Ramos (cell line): ENCODE data around the gene FARS2.

ENCODE experiments used
- in situ Hi-C: fragments of 300-500 bp; cut with MboI; formaldehyde crosslinking; loops from one replicate; pipeline ENCODE4 v1.14.3; 2022; ENCODE audit warnings: low sequenced_read_pairs; ENCODE audit not compliant: unreplicated experiment

Gene FARS2

DNA sequence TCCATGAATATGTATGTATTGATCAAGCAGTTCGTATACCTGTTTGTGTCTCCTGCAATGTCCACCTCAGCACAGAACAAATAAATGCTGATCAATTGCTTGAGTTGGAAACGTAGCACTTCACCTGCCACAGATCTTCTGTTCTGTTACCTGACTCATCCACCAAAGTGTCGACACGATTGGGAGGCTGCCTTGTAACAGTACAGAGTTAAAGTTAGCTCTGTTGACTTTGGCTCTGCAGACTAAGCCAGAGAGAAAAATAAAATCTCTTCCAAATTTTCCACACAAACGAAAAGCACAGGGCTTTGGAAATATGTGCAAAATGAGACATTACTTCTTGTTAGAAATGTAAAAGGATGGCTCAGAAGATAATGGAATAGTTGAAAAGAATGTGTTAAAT is 500.1 kb downstream of the FARS2 start:
- in situ Hi-C loops = no loop called here

- in situ Hi-C loops = no loop called here
Measured at GRCh38 chr6:5762561-5762968, 501.3 kb downstream of the FARS2 start.

DNA sequence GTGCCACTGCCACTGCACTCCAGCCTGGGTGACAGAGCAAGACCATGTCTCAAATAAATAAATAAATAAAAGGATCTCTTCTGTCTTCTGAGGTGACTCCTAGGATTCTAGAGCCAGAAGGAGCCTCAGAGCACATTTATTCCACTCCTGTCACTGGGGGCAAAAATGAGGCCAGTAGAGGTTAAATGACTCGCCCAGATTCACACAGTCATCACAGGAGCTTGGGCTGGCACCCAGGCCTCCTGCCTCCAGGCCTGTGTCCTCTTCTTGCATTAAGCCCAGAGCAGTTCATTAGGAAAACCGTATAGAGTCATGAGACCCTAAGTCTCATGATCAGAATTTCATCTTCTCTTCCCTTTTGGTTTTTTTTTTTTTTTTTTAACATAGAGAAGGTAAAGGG is 502.1 kb downstream of the FARS2 start:
- in situ Hi-C loops = no loop called here

DNA sequence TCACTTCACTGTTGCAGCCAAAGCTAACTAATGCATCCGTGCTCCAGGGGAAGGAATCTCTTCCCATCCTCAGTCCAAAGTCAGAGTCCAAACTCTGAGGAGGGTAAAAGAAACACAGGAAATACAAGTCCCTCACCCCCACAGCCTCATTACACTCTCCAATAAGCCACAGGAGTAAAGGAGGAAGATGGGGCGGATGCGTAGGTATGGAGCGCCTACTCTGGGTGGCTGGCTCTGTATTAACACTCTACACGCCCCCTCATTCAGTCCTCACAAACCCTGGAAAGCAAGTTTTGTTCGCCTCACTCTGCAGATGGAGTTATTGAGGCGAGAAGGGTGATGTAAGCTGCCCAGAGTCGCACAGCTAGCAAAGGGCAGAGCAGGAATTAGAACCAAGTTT is 502.6 kb downstream of the FARS2 start:
- in situ Hi-C loops = no loop called here

GRCh38 chr6:5764401-5764955 is 503.2 kb downstream of the FARS2 start:
- in situ Hi-C loops = no loop called here

DNA sequence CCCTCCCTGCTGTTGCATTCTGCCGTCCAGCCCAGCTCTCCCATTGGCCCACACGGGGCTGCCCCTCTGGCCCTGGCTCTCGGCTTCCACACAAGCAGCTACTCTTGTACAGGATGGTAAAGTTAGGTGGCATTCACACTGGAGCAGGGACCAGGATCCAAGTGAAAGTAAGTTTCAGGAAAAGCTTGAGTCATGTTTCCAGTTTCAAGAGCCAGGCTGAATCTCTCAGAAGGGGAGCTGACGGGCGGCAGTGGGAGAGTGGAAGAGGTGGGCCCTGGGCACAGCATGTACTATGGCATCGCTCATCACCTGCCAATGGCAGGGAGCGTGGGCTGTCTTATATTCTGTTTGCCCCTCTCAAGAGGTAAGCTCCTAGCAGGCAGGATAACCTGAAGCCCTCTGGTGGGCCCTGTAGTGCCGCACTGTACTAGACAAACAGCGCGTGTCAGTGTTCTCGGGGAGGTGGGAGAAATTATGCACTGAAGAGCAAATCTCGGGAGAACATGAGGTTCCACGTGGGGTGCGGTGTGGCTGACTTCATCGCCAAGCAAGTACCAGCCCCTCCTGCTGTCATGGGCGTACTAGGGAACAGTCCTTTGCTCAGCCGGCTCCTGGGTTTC is 503.9 kb downstream of the FARS2 start:
- in situ Hi-C loops = no loop called here

GRCh38 chr6:5766260-5766659 is 504.9 kb downstream of the FARS2 start:
- in situ Hi-C loops = no loop called here

- in situ Hi-C loops = no loop called here
Measured at GRCh38 chr6:5767471-5767870, 506.2 kb downstream of the FARS2 start.

DNA sequence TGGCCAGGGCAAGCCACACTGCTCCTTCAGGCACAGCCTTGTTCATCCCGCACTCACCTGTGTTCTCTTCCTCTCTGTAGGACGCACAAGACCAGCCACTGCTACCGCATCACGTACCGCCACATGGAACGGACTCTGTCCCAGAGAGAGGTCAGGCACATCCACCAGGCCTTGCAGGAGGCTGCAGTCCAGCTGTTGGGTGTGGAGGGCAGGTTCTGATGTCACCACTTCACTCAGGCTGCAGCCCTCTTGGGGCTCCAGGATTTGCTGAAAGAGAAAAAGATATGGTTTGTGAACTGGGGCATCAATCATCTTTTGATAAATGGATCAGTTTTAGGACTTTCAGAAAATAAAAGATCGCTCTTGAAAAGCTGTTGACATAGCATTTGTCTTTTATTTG is 509.9 kb downstream of the FARS2 start:
- in situ Hi-C loops = no loop called here

DNA sequence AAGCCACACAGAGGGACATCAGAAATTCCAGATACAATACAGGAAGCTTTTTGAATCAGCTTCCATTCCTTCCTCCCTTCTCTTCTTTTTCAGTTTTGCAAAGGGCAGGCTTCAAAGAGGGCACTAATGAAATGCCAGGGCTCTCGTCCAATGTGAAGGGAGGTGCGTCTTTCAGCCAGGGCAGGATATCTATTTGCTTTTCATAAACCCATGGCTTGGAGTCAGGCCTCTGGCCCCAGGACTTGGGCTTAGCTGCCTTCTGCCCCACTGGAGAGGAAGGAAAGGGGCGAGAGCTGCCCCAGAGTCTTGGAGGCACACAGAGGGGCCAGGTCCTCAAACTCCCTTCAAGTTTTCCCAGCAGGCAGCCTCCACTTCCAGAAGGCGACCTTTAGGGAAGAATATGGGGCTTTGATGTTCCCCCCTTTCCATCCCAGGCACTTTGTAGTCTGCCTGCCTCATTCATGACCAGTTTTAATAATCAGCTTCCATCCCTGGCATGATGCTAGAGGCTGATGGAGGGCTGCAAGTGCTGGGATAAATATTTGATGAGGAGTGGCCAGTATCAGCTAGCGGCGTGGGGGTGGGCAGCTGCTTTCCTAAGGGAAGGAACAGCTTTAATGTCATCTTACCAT is 510.6 kb downstream of the FARS2 start:
- in situ Hi-C loops = no loop called here

- in situ Hi-C loops = no loop called here
Measured at GRCh38 chr6:5772408-5773120, 511.3 kb downstream of the FARS2 start.

- in situ Hi-C loops = no loop called here
Measured at GRCh38 chr6:5776104-5776503, 514.8 kb downstream of the FARS2 start.

- in situ Hi-C loops = no loop called here
Measured at GRCh38 chr6:5776706-5777390, 515.5 kb downstream of the FARS2 start.

DNA sequence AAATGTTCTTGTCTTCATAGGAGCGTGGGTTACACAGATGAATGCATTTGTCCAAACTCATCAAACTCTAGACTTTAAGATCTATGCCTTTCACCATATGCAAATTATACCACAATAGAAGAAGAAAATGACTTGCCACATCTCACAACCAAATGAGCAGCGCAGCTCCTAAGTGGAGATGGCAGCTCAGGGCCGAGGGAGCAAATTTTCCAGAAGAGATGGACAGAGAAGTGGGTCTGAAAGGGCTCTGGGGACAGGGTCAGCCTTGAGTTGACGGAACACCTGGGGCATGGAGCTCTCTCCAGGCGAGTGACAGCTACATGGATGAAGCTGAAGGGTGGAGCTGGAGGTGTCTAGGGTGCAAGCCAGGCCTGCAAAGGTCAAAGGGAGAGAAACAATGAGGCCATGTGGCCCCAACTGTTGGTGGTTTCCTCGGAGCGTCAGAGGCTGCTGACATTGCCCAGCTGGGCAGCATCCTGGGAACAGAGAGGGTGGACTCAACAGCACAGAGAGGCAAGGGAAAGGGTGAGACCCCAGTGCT is 517.1 kb downstream of the FARS2 start:
- in situ Hi-C loops = no loop called here

GRCh38 chr6:5778906-5779305 is 517.6 kb downstream of the FARS2 start:
- in situ Hi-C loops = no loop called here

GRCh38 chr6:5781019-5781418 is 519.7 kb downstream of the FARS2 start:
- in situ Hi-C loops = no loop called here

DNA sequence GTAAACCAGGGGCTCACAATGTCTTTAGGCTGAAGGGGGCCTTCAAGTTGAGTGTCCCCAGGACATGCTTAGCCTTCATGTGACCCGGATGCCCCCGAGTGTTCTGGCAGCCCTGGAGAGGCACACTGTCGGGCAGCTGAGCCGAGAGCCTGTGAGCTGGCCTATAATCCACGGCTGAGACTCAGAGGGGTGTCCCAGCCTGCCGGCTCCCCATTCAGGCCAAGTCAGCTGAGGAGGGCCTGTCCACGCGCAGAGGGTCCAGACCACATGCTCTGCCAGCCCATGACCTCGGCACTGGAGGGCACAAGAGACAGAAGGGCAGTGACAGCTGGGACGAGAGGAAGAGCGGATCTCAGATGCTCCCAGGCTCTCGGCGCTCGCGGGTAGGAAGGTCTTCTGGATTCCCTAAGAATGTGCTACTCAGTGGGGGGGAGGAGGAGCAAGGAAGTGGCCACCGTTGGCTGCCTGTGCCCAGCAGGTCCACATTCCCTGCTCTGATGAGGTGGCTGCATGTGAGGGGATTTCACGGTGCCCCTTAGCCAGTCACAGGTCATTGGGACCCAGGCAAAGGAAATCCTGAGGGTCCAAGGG is 520.7 kb downstream of the FARS2 start:
- in situ Hi-C loops = no loop called here

DNA sequence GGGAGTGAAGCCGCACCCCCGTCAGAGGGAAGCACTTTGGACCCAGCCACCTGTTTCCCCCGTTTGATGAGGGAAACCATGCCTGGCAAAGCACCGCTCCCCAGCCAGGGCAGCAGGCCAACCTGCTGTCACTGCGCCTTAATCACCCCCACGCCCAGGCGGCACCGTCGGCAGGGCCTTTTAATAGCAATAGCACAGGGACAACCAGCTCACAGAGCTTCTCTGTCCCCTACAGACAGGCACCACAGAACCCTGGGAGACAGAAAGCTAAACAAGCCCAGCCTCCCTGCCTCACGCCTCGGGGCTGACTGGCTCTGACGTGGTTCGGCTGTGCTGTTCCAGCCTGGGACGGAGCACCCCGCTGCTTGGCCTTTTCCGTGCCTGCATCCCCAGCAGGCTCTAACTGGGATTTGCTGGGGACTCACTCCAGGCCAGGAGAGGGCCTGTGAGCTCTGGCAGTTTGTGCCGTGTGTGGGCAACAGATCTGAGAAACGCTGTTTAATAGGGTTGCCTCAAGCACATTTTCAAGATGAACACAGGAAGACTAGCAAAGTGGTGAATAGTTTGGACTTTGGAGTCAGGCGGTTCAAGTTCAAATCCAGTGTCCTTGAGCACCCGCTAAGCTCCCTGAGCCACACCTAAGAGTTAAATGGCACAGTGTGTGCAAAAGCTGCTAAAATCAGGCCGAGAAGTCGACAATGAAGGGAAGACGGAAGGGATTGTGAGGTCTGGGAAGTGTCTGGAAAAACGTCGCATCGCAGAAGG is 521.7 kb downstream of the FARS2 start:
- in situ Hi-C loops = no loop called here

GRCh38 chr6:5783584-5784089 is 522.3 kb downstream of the FARS2 start:
- in situ Hi-C loops = no loop called here
